AG08396 (cell line): ENCODE results near the gene JMJD8.
A peak's percentile ranks its signal among the peaks of the same experiment; 100 is the strongest.

ENCODE experiments used
- DNase-seq: peaks from one replicate; pipeline ENCODE4 v3.0.0; 2012; ENCODE audit warnings: low spot score, mixed read lengths

The JMJD8 gene

GRCh38 chr16:641326-642188, 42.6 kb downstream of the JMJD8 start, which contains the start of gene MCRIP2:
MCRIP2 (plus strand) TSS chr16:641828; CDS start chr16:641992, 164 bp downstream.
- peak; percentile 94 for DNase-seq

GRCh38 chr16:640614-641013, 43.5 kb downstream of the JMJD8 start:
- no peak for DNase-seq

- no peak for DNase-seq
These were observed 45.3 kb downstream of the JMJD8 start for GRCh38 chr16:638836-639235.

- DNase-seq: no peak
These were observed 46.0 kb downstream of the JMJD8 start for GRCh38 chr16:638034-638543.

GRCh38 chr16:637081-638018, 46.8 kb downstream of the JMJD8 start:
- peak; percentile 100 for DNase-seq

- DNase-seq: peak; percentile 96
These were observed 47.7 kb downstream of the JMJD8 start, which contains the start of gene METTL26 for GRCh38 chr16:636206-637080. METTL26 (minus strand) TSS chr16:636305; CDS start chr16:636290, 15 bp downstream.

- DNase-seq: no peak
These were observed 48.4 kb downstream of the JMJD8 start for GRCh38 chr16:635573-636205.

- no peak for DNase-seq
These were observed 49.1 kb downstream of the JMJD8 start for GRCh38 chr16:634996-635395.

GRCh38 chr16:634051-634670, 50.0 kb downstream of the JMJD8 start:
- DNase-seq: no peak

- no peak for DNase-seq
These were observed 50.6 kb downstream of the JMJD8 start for GRCh38 chr16:633336-634050.

GRCh38 chr16:632486-633335, 51.4 kb downstream of the JMJD8 start:
- no peak for DNase-seq

- no peak for DNase-seq
These were observed 52.3 kb downstream of the JMJD8 start for GRCh38 chr16:631808-632358.
